GM12801 (cell line): ENCODE measurements around the gene EIF4E1B.

Experiments
- TF ChIP-seq, protein P1 (sequence below): IDR thresholded peaks from one replicate; pipeline ENCODE4 v1.5.1; 2011; ENCODE audit warnings: control low read depth; ENCODE audit not compliant: insufficient read length; ENCODE audit errors: extremely low read depth

The EIF4E1B gene

DNA sequence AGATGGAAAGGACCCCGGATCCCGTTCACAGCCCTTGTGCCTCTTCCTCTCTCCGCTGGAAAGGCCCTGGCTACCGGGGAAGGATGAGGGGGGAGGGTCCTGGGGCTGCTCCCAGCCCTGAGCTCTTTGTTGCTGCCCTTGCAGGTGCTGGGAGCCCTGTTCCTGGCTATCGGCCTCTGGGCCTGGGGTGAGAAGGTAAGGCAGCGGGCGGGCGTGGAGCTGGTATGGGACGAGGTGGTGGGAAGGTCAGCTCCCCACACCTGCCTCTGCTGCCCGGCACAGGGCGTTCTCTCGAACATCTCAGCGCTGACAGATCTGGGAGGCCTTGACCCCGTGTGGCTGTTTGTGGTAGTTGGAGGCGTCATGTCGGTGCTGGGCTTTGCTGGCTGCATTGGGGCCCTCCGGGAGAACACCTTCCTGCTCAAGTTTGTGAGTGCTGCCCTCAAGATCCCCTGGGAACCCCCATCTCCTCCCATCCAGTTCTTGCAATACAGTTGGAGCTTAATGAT is 21.1 kb downstream of the EIF4E1B start:
- TF ChIP-seq, protein P1, sequence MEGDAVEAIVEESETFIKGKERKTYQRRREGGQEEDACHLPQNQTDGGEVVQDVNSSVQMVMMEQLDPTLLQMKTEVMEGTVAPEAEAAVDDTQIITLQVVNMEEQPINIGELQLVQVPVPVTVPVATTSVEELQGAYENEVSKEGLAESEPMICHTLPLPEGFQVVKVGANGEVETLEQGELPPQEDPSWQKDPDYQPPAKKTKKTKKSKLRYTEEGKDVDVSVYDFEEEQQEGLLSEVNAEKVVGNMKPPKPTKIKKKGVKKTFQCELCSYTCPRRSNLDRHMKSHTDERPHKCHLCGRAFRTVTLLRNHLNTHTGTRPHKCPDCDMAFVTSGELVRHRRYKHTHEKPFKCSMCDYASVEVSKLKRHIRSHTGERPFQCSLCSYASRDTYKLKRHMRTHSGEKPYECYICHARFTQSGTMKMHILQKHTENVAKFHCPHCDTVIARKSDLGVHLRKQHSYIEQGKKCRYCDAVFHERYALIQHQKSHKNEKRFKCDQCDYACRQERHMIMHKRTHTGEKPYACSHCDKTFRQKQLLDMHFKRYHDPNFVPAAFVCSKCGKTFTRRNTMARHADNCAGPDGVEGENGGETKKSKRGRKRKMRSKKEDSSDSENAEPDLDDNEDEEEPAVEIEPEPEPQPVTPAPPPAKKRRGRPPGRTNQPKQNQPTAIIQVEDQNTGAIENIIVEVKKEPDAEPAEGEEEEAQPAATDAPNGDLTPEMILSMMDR, result no peak

DNA sequence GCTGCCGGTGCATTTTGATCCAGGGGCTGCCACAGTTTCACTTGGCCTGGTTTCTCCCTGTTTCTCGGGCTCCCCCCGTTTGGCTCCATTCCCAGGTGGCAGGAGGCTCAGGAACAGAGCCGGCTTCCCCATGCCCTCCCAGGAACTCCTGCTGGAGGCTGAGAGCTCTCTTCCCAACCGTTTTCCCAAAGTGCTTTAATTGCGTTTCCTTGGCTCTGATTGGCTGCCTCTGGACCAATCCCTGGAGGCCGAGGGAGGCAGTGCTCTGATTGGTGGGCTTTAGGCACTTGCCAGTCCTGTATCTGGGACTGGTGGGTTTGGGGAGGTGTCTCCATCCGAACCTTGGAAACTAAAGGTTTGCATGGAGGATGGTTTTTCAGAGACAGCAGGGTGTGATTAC is 21.7 kb downstream of the EIF4E1B start:
- TF ChIP-seq, protein P1, result no peak

DNA sequence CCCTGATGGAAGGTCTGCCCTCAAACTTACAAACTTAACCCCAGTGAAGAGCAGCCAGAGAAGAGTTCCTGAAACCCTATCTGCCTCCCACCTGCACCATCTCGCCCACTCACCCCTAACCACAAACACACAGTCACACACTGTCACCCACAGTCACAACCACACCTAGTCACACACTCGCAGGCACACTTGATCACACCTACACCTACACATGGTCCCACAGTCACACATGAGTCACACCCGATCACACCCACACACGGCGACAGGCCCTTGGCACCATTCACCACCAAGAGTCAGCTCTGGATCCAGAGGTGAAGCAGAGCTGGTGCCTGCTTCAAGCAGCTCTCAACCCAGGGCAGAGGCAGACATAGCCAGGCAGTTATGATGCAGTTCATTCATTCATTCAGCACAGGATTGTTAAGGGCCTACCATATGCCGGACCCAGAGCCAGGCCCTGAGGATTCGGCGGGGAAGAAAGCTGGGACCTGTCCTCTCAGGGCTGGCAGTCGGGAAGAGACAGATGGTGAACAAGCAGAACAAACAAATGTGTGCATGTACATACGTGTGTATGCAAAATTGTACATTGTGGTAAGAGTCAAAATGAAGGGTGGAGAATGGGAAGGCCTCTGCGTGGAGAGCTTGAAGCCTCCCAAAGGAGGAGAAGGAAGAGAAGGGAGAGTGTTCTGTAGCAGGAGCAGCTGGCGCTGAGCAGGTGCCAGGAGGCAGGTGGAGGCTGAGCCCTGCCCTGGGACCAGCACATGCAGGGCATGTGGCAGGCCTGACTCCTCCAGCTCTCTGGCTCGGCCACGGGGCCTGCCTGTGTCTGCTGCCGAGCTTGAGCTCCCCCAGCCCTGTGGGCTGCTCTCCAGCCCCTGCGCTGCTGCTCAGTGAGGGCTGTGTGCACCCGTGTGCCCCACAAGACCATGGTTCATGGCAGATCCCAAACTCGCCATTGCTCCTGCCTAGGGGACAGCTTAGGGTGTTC is 23.2 kb downstream of the EIF4E1B start:
- TF ChIP-seq, protein P1, result no peak

DNA sequence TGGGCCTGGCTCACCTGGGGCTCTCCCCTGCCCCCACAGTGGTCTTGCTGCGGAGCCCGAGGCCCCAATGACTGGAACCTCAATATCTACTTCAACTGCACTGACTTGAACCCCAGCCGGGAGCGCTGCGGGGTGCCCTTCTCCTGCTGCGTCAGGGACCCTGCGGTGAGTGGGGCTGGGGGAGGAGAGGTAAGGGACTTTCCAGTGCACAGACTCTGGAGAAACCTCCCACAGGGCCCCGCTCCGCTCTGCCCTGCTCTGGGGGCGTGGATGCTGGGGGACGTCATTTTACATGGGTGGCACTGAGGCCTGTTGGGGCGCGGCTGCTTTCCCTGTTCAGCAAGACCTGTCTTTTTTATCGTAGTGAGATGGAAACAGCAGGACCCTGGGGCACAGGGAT is 24.4 kb downstream of the EIF4E1B start:
- TF ChIP-seq, protein P1, result no peak

DNA sequence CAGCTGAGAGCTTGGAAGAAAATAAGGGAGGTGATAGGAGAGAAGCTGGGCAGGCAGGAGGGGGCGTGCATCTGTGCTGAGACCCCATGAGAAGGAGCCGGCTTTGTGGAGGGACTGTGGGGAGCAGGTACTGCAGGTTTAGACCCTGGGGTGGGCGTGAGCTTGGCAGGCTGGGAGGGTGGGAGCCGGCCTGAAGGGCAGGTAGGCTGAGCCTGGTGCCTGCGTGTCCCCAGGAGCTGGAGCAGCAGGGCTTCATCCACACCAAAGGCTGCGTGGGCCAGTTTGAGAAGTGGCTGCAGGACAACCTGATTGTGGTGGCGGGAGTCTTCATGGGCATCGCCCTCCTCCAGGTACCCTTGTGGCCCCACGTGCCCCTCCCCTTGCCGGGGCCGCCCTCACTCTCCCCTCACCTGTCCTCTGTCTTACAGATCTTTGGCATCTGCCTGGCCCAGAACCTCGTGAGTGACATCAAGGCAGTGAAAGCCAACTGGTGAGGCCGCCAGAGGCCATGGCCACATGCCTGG is 26.1 kb downstream of the EIF4E1B start:
- TF ChIP-seq, protein P1, result no peak

DNA sequence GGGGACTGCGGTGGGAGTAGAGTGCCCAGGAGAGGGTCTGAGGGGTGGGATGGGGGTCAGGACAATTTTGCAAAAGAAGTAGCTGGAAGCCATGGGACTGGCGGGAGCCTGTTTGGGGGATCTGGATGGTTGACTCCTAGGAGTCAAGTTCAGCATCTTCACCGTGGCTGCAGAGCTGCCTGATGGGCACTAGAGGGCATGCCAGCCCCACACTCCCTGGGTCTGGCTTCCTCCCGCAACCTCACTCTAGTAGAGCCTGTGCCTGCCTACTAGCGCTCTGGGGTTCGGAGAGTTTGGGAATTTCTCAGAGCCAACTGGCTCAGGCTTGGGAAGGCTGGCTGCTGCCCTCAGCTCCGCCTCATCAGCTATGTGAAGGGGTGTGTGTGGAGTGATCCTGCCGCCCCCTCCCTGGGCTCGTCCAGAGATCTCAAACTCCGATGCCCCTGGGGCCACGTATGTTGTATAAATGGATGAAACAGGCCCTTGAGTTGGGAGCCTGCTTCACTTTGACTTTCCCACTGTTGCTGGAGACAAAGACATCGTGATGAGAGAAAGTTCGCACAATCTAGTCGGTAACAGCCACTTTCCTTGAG is 27.6 kb downstream of the EIF4E1B start:
- TF ChIP-seq, protein P1, result peak; percentile 16

DNA sequence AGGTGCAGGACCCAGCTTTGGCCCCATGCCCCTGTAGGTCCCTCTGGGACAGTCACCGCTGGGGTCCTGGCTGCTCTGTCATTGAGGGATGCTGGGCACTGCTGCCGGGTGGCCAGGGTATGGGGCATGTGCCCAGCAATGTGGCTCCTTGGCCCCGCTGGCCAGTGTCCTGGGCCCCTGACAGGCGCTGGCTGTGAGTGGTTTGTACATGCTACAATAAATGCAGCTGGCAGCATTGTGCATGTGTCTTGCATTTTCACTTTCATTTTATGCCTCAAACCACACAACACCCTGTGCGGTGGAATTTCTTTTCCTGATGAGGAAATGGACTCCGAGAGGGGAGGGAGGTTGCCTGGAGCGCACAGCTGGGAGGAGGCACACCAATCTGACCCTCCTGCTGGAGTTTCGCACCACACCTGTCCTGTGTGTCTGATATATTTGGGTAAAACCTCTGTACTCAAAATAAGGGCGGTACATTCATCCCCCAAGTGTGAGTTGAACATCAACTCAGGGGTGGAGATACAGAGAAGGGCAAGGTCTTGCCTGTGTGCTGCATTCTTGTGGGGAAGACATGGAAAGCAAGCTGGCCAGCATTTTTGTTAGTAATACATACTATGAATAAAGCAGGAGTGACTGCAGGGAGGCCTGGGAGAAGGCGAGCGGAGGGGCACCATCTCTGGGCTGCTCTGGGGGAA is 28.5 kb downstream of the EIF4E1B start:
- TF ChIP-seq, protein P1, result no peak
